Stimulated activated CD8-positive, alpha-beta memory T cell treated with anti-CD3 and anti-CD28 coated beads, Interleukin-12 subunit alpha, Interleukin-12 subunit beta, amount 100 ng/mL, for 4 hours (primary cell): ENCODE results near the gene LHFPL3.
"Not testable (repeated sequence)": the region's sequence is repeated elsewhere in the genome, so short reads cannot be mapped to it uniquely, and the experiment has no call there.

Experiments
- DNase-seq: peaks from one replicate; pipeline ENCODE4 v3.0.0-alpha.2; 2020; ENCODE audit warnings: low read depth

LHFPL3 gene

GRCh38 chr7:104482362-104483037 is 154.1 kb downstream of the LHFPL3 start:
- no peak for DNase-seq

GRCh38 chr7:104486931-104487330 is 158.5 kb downstream of the LHFPL3 start:
- DNase-seq = no peak

GRCh38 chr7:104487642-104488041 is 159.2 kb downstream of the LHFPL3 start:
- no peak for DNase-seq

- DNase-seq = no peak
These were observed 169.1 kb downstream of the LHFPL3 start for GRCh38 chr7:104497379-104497967.

GRCh38 chr7:104499975-104500374 is 171.6 kb downstream of the LHFPL3 start:
- no peak for DNase-seq

GRCh38 chr7:104509874-104510273 is 181.5 kb downstream of the LHFPL3 start:
- DNase-seq = no peak

GRCh38 chr7:104524853-104525252 is 196.4 kb downstream of the LHFPL3 start:
- no peak for DNase-seq

GRCh38 chr7:104528142-104528541 is 199.7 kb downstream of the LHFPL3 start:
- no peak for DNase-seq

- DNase-seq = no peak
These were observed 201.2 kb downstream of the LHFPL3 start for GRCh38 chr7:104529567-104529966.

- DNase-seq = no peak
These were observed 201.8 kb downstream of the LHFPL3 start for GRCh38 chr7:104530251-104530650.

- no peak for DNase-seq
These were observed 205.7 kb downstream of the LHFPL3 start for GRCh38 chr7:104534149-104534548.

- DNase-seq = no peak
These were observed 207.4 kb downstream of the LHFPL3 start for GRCh38 chr7:104535841-104536240.

GRCh38 chr7:104536956-104537355 is 208.6 kb downstream of the LHFPL3 start:
- no peak for DNase-seq

GRCh38 chr7:104538152-104538551 is 209.7 kb downstream of the LHFPL3 start:
- no peak for DNase-seq

GRCh38 chr7:104541897-104542296 is 213.5 kb downstream of the LHFPL3 start:
- DNase-seq = no peak

GRCh38 chr7:104548861-104549260 is 220.5 kb downstream of the LHFPL3 start:
- no peak for DNase-seq

- no peak for DNase-seq
These were observed 222.0 kb downstream of the LHFPL3 start for GRCh38 chr7:104550362-104550761.

- DNase-seq = no peak
These were observed 222.8 kb downstream of the LHFPL3 start for GRCh38 chr7:104551226-104551625.

GRCh38 chr7:104552102-104552501 is 223.7 kb downstream of the LHFPL3 start:
- no peak for DNase-seq

- DNase-seq = no peak
These were observed 224.7 kb downstream of the LHFPL3 start for GRCh38 chr7:104553074-104553473.

- not testable (repeated sequence) for DNase-seq
These were observed 235.0 kb downstream of the LHFPL3 start for GRCh38 chr7:104563350-104563901.

GRCh38 chr7:104569751-104570150 is 241.3 kb downstream of the LHFPL3 start:
- DNase-seq = no peak

GRCh38 chr7:104572554-104572953 is 244.2 kb downstream of the LHFPL3 start:
- DNase-seq = no peak

GRCh38 chr7:104584620-104585019 is 256.2 kb downstream of the LHFPL3 start:
- no peak for DNase-seq
